HL-60/S4 (cell line): ENCODE measurements around the gene PPP3CA.

ENCODE experiments used
- in situ Hi-C: fragments of 300-500 bp; cut with MboI; formaldehyde crosslinking; loops from 2 replicates; pipeline ENCODE4 v1.14.3; 2022; ENCODE audit warnings: low sequenced_read_pairs

The PPP3CA gene

GRCh38 chr4:100981447-100982204 lies 365.7 kb downstream of the PPP3CA start:
- in situ Hi-C loops = no loop called here

- in situ Hi-C loops = no loop called here
These were observed 367.6 kb downstream of the PPP3CA start for GRCh38 chr4:100979736-100980135.

- in situ Hi-C loops = no loop called here
These were observed 369.5 kb downstream of the PPP3CA start for GRCh38 chr4:100977746-100978397.

- in situ Hi-C loops = no loop called here
These were observed 370.1 kb downstream of the PPP3CA start for GRCh38 chr4:100977274-100977673.
